HepG2 (cell line): ENCODE data around the gene SH3D19. TPM values are rescaled to one million over a fixed set of nuclear protein-coding genes. Genes with fewer than 3 reads are reported as not detected.

Experiments
- EHMT2 ChIP-seq: fragments of 200-600 bp; sonication (generic); IDR thresholded peaks from 2 replicates; pipeline ENCODE4 v1.7.0; 2017; ENCODE audit warnings: antibody characterized with exemption, low read depth, low read length, borderline replicate concordance
- FOXM1 ChIP-seq: sonication (generic); formaldehyde crosslinking; IDR thresholded peaks from 2 replicates; pipeline ENCODE4 v1.5.0; 2020; ENCODE audit warnings: missing genetic modification reagents
- FOXP1 ChIP-seq, 2 experiments: fragments of 450-650 bp in 1 of 2; IDR thresholded peaks; 2 replicates each; pipeline ENCODE4 v1.6.1; 2017 to 2018; ENCODE audit warnings: antibody characterized with exemption in 1 of 2
- GATAD2A ChIP-seq: IDR thresholded peaks from 2 replicates; pipeline ENCODE4 v1.6.1; 2016
- GTF3A ChIP-seq: sonication (generic); formaldehyde crosslinking; conservative IDR thresholded peaks from 2 replicates; pipeline ENCODE4 v1.4.0; 2020; ENCODE audit warnings: mild to moderate bottlenecking, missing genetic modification reagents
- JDP2 ChIP-seq: sonication (generic); formaldehyde crosslinking; IDR thresholded peaks from 2 replicates; pipeline ENCODE4 v1.8.1; 2022; ENCODE audit warnings: missing genetic modification reagents, borderline replicate concordance
- LCORL ChIP-seq, 2 experiments: fragments of 450-650 bp in 1 of 2; sonication (generic) in 1 of 2; formaldehyde crosslinking in 1 of 2; IDR thresholded peaks; 2 replicates each; pipeline versions ENCODE4 v1.5.0 to v1.6.1; 2017 to 2020; ENCODE audit warnings: antibody characterized with exemption in 1 of 2, missing genetic modification reagents in 1 of 2
- PAX8 ChIP-seq: sonication (generic); formaldehyde crosslinking; IDR thresholded peaks from 2 replicates; pipeline ENCODE4 v1.8.0; 2022; ENCODE audit warnings: mild to moderate bottlenecking, missing genetic modification reagents, borderline replicate concordance
- RFXAP ChIP-seq: sonication (generic); formaldehyde crosslinking; IDR thresholded peaks from 2 replicates; pipeline ENCODE4 v1.4.0; 2020; ENCODE audit warnings: missing genetic modification reagents, borderline replicate concordance
- RNF2 ChIP-seq: fragments of 450-650 bp; conservative IDR thresholded peaks from 2 replicates; pipeline ENCODE4 v1.6.1; 2016; ENCODE audit warnings: low read depth
- RXRB ChIP-seq: IDR thresholded peaks from 2 replicates; pipeline ENCODE4 v1.6.1; 2016; ENCODE audit warnings: borderline replicate concordance, missing genetic modification reagents, missing compliant biosample characterization
- TAF1 ChIP-seq: sonication (generic); formaldehyde crosslinking; IDR thresholded peaks from 2 replicates; pipeline ENCODE4 v1.4.0; 2020; ENCODE audit warnings: missing genetic modification reagents
- TMF1 ChIP-seq: sonication (generic); formaldehyde crosslinking; IDR thresholded peaks from 2 replicates; pipeline ENCODE4 v1.8.1; 2022; ENCODE audit warnings: low read depth, missing genetic modification reagents
- TOE1 ChIP-seq: sonication (generic); formaldehyde crosslinking; IDR thresholded peaks from 2 replicates; pipeline ENCODE4 v1.4.0; 2020; ENCODE audit warnings: mild to moderate bottlenecking, missing genetic modification reagents
- XBP1 ChIP-seq: sonication (generic); formaldehyde crosslinking; IDR thresholded peaks from 2 replicates; pipeline ENCODE4 v1.5.0; 2020; ENCODE audit warnings: missing genetic modification reagents
- ZBTB1 ChIP-seq: sonication (generic); formaldehyde crosslinking; IDR thresholded peaks from 2 replicates; pipeline ENCODE4 v1.4.0; 2020; ENCODE audit warnings: missing genetic modification reagents, borderline replicate concordance
- ZBTB3 ChIP-seq: sonication (generic); formaldehyde crosslinking; IDR thresholded peaks from 2 replicates; pipeline ENCODE4 v1.4.0; 2020; ENCODE audit warnings: low read depth, mild to moderate bottlenecking, moderate library complexity, missing genetic modification reagents, borderline replicate concordance
- ZNF20 ChIP-seq: sonication (generic); formaldehyde crosslinking; IDR thresholded peaks from 2 replicates; pipeline ENCODE4 v1.4.0; 2020; ENCODE audit warnings: mild to moderate bottlenecking, moderate library complexity, missing genetic modification reagents
- ZNF326 ChIP-seq: sonication (generic); formaldehyde crosslinking; IDR thresholded peaks from 2 replicates; pipeline ENCODE4 v1.4.0; 2020; ENCODE audit warnings: missing genetic modification reagents, borderline replicate concordance
- ZNF432 ChIP-seq: sonication (generic); formaldehyde crosslinking; IDR thresholded peaks from 2 replicates; pipeline ENCODE4 v1.5.0; 2020; ENCODE audit warnings: missing genetic modification reagents, mild to moderate bottlenecking, borderline replicate concordance
- ZNF547 ChIP-seq: sonication (generic); formaldehyde crosslinking; IDR thresholded peaks from 2 replicates; pipeline ENCODE4 v1.5.1; 2020; ENCODE audit warnings: mild to moderate bottlenecking, missing genetic modification reagents
- ZNF614 ChIP-seq: IDR thresholded peaks from 2 replicates; pipeline ENCODE4 v1.6.1; 2018; ENCODE audit warnings: missing biosample characterization, missing genetic modification reagents, inconsistent platforms, borderline replicate concordance
- ZNF720 ChIP-seq: sonication (generic); formaldehyde crosslinking; IDR thresholded peaks from 2 replicates; pipeline ENCODE4 v1.4.0; 2020; ENCODE audit warnings: missing genetic modification reagents
- ZSCAN12 ChIP-seq: sonication (generic); formaldehyde crosslinking; IDR thresholded peaks from 2 replicates; pipeline ENCODE4 v1.9.0; 2021; ENCODE audit warnings: mild to moderate bottlenecking, missing genetic modification reagents
- ZSCAN22 ChIP-seq: sonication (generic); formaldehyde crosslinking; IDR thresholded peaks from 2 replicates; pipeline ENCODE4 v1.4.0; 2020; ENCODE audit warnings: mild to moderate bottlenecking, missing genetic modification reagents
- polyA plus RNA-seq, 8 experiments: library from polyadenylated mRNA; depleted of rRNA in 3 of 8; stranded (reverse) in 7 of 8; unstranded in 1 of 8; fragments of >200 nt; fragmentation: Illumina TruSeq in 4 of 8; extraction: Trizol in 4 of 8; gene quantifications; 2 replicates each; pipeline versions ENCODE4 v1.2.1 to v1.2.3, GENCODE V29; 2011 to 2016; ENCODE audit warnings: low read depth in 4 of 8, missing spikeins in 1 of 8, mixed read lengths in 1 of 8; ENCODE audit not compliant: insufficient read depth in 1 of 8
- total RNA-seq, 5 experiments: library from RNA; depleted of rRNA; stranded (reverse); fragments of >200 nt; fragmentation: Illumina TruSeq; extraction: Trizol; gene quantifications; 2 replicates each; pipeline ENCODE4 v1.2.3, GENCODE V29; 2016; ENCODE audit warnings: low read depth in 1 of 5
- TF ChIP-seq, protein P1 (sequence below): sonication (generic); formaldehyde crosslinking; IDR thresholded peaks from 2 replicates; pipeline ENCODE4 v1.5.1; 2020; ENCODE audit warnings: mild to moderate bottlenecking, missing genetic modification reagents, borderline replicate concordance
- TF ChIP-seq, protein P2 (sequence below): sonication (generic); formaldehyde crosslinking; IDR thresholded peaks from 2 replicates; pipeline ENCODE4 v1.8.1; 2023; ENCODE audit warnings: mild to moderate bottlenecking, inconsistent platforms, moderate library complexity, missing genetic modification reagents, borderline replicate concordance
- TF ChIP-seq, protein P3 (sequence below): sonication (generic); formaldehyde crosslinking; conservative IDR thresholded peaks from 2 replicates; pipeline ENCODE4 v1.4.0; 2020; ENCODE audit warnings: missing genetic modification reagents

Gene SH3D19
- total and polyA plus RNA-seq, 2 of the 13 experiments (the other 11 are each of a cell fraction or from before 2014, with no cell fraction given), result 31.2 to 38.0 TPM

DNA sequence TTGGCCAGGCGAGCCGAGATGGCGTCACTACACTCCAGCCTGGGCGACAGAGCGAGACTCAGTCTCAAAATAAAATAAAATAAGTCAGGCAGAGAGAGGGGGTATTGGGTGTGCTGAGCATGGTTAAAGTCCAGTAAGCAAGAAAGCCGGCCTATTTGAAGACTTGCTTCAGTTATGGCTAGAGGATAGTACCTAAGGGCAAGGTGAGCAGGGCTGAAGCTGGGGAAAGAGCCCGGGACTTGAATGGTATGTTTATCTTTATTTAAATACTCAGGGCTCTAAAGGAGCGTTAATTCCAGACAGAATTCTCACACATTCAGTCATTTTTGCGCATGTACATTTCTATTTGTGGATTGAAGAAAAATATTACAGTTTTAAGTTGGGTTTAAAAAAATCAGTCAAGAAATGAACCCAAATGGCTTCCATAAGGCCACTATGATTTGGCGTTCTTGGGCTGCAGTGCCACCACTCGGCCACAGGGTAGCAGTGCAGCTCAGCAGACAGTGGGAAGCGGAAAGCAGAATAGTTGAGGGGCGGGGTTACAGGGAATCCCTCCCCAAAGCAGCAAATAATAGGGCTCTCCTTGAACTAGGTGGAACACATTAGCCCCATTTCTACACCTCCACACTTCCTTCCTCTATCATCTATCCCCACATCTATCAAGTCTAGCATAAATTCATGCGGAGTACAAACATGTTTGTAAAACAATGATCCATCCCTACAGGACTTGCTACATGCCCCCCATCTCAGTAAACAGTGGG, 37.2 kb upstream of the SH3D19 start (continued):
- TF ChIP-seq TOE1 (CRISPR knock-in tag) (no peak), FOXP1 (IDR thresholded peaks at IDR 0.05) (no peak), FOXP1 (CRISPR knock-in tag; IDR thresholded peaks at IDR 0.05) (no peak), ZNF432 (CRISPR knock-in tag) (no peak), LCORL (IDR thresholded peaks at IDR 0.05) (no peak), LCORL (CRISPR knock-in tag; IDR thresholded peaks at IDR 0.05) (peak; percentile 26; the same call in 1 of the 2 replicates), ZSCAN22 (no peak), EHMT2 (no peak), JDP2 (CRISPR knock-in tag) (no peak), ZNF614 (CRISPR knock-in tag) (peak; percentile 36; the same call in 1 of the 2 replicates), GTF3A (CRISPR knock-in tag) (no peak), PAX8 (CRISPR knock-in tag) (no peak), ZBTB3 (CRISPR knock-in tag) (no peak), ZNF326 (CRISPR knock-in tag) (no peak), ZSCAN12 (no peak), FOXM1 (CRISPR knock-in tag) (no peak), ZNF20 (CRISPR knock-in tag) (no peak), XBP1 (CRISPR knock-in tag) (no peak), TMF1 (CRISPR knock-in tag) (no peak), TAF1 (CRISPR knock-in tag) (no peak), ZBTB1 (CRISPR knock-in tag) (no peak), ZNF547 (CRISPR knock-in tag) (no peak), RXRB (CRISPR knock-in tag) (peak; percentile 43; the same call in 1 of the 2 replicates), RNF2 (no peak), ZNF720 (CRISPR knock-in tag) (no peak), RFXAP (CRISPR knock-in tag) (no peak), GATAD2A (peak; percentile 65)
- TF ChIP-seq, protein P1, sequence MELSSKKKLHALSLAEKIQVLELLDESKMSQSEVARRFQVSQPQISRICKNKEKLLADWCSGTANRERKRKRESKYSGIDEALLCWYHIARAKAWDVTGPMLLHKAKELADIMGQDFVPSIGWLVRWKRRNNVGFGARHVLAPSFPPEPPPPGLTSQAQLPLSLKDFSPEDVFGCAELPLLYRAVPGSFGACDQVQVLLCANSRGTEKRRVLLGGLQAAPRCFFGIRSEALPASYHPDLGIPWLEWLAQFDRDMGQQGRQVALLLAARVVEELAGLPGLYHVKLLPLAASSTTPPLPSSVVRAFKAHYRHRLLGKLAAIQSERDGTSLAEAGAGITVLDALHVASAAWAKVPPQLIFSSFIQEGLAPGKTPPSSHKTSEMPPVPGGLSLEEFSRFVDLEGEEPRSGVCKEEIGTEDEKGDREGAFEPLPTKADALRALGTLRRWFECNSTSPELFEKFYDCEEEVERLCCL (CRISPR knock-in tag), result no peak
- TF ChIP-seq, protein P2, sequence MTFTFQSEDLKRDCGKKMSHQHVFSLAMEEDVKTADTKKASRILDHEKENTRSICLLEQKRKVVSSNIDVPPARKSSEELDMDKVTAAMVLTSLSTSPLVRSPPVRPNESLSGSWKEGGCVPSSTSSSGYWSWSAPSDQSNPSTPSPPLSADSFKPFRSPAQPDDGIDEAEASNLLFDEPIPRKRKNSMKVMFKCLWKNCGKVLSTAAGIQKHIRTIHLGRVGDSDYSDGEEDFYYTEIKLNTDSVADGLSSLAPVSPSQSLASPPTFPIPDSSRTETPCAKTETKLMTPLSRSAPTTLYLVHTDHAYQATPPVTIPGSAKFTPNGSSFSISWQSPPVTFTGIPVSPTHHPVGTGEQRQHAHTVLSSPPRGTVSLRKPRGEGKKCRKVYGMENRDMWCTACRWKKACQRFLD (CRISPR knock-in tag), result no peak
- TF ChIP-seq, protein P3, sequence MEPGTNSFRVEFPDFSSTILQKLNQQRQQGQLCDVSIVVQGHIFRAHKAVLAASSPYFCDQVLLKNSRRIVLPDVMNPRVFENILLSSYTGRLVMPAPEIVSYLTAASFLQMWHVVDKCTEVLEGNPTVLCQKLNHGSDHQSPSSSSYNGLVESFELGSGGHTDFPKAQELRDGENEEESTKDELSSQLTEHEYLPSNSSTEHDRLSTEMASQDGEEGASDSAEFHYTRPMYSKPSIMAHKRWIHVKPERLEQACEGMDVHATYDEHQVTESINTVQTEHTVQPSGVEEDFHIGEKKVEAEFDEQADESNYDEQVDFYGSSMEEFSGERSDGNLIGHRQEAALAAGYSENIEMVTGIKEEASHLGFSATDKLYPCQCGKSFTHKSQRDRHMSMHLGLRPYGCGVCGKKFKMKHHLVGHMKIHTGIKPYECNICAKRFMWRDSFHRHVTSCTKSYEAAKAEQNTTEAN (CRISPR knock-in tag), result no peak
